H9 (cell line): ENCODE data around the gene RAD21L1. TPM values are rescaled to one million over a fixed set of nuclear protein-coding genes. Genes with fewer than 3 reads are reported as not detected.

ENCODE experiments used
- DNase-seq: peaks from one replicate; pipeline ENCODE4 v3.0.0-alpha.2; 2017
- H2AFZ ChIP-seq: one replicate; pipeline ENCODE4 v1.6.1; 2013; ENCODE audit warnings: mild to moderate bottlenecking, low read length, control low read depth, moderate library complexity
- H2AK5ac ChIP-seq: 2 replicates; pipeline ENCODE4 v1.6.1; 2013; ENCODE audit warnings: low read length, control low read depth, mixed read lengths; ENCODE audit not compliant: insufficient read length
- H2BK120ac ChIP-seq: one replicate; pipeline ENCODE4 v1.6.1; 2013; ENCODE audit warnings: low read depth, mild to moderate bottlenecking, low read length, control low read depth, inconsistent platforms; ENCODE audit not compliant: poor library complexity, severe bottlenecking
- H2BK12ac ChIP-seq: 2 replicates; pipeline ENCODE4 v1.6.1; 2013; ENCODE audit warnings: low read length, control low read depth, mixed read lengths, low read depth; ENCODE audit not compliant: insufficient read length
- H2BK15ac ChIP-seq: 2 replicates; pipeline ENCODE4 v1.6.1; 2013; ENCODE audit warnings: low read depth, low read length, control low read depth
- H2BK20ac ChIP-seq: one replicate; pipeline ENCODE4 v1.6.1; 2013; ENCODE audit warnings: low read depth, mild to moderate bottlenecking, low read length, control low read depth, inconsistent platforms; ENCODE audit not compliant: poor library complexity, severe bottlenecking
- H2BK5ac ChIP-seq: 2 replicates; pipeline ENCODE4 v1.6.1; 2013; ENCODE audit warnings: low read length, control low read depth, mixed read lengths; ENCODE audit not compliant: insufficient read length
- H3K14ac ChIP-seq: 2 replicates; pipeline ENCODE4 v1.6.1; 2013; ENCODE audit warnings: low read length, control low read depth; ENCODE audit not compliant: insufficient read depth
- H3K18ac ChIP-seq: 2 replicates; pipeline ENCODE4 v1.6.1; 2013; ENCODE audit warnings: low read depth, mild to moderate bottlenecking, mixed read lengths, low read length, control low read depth; ENCODE audit not compliant: insufficient read length
- H3K23ac ChIP-seq: 2 replicates; pipeline ENCODE4 v1.6.1; 2013; ENCODE audit warnings: low read length, control low read depth, mixed read lengths, low read depth; ENCODE audit not compliant: insufficient read length
- H3K23me2 ChIP-seq: 2 replicates; pipeline ENCODE4 v1.6.1; 2013; ENCODE audit warnings: low read depth, mild to moderate bottlenecking, mixed read lengths, low read length, control low read depth; ENCODE audit not compliant: insufficient read length, poor library complexity, severe bottlenecking
- H3K27ac ChIP-seq: 2 replicates; pipeline ENCODE4 v1.5.1; 2013; ENCODE audit warnings: low read length, control low read depth, mixed read lengths, low read depth; ENCODE audit not compliant: insufficient read length
- H3K27me3 ChIP-seq: 2 replicates; pipeline ENCODE4 v1.6.1; 2013; ENCODE audit warnings: low read length, control low read depth, inconsistent platforms; ENCODE audit not compliant: insufficient read depth
- H3K4ac ChIP-seq: 2 replicates; pipeline ENCODE4 v1.6.1; 2013; ENCODE audit warnings: low read depth, mild to moderate bottlenecking, control low read depth, inconsistent platforms, low read length, moderate library complexity
- H3K4me1 ChIP-seq: 2 replicates; pipeline ENCODE4 v1.6.1; 2013; ENCODE audit warnings: low read length, control low read depth, inconsistent platforms; ENCODE audit not compliant: insufficient read depth
- H3K4me2 ChIP-seq: 2 replicates; pipeline ENCODE4 v1.6.1; 2013; ENCODE audit warnings: low read length, control low read depth, mixed read lengths; ENCODE audit not compliant: insufficient read length, insufficient read depth
- H3K56ac ChIP-seq: 2 replicates; pipeline ENCODE4 v1.6.1; 2013; ENCODE audit warnings: low read depth, mild to moderate bottlenecking, mixed read lengths, low read length, control low read depth; ENCODE audit not compliant: insufficient read length
- H3K79me1 ChIP-seq: 2 replicates; pipeline ENCODE4 v1.6.1; 2013; ENCODE audit warnings: low read depth, mild to moderate bottlenecking, moderate library complexity, low read length, control low read depth, inconsistent platforms; ENCODE audit not compliant: insufficient read depth, poor library complexity, severe bottlenecking
- H3K79me2 ChIP-seq: 2 replicates; pipeline ENCODE4 v1.6.1; 2013; ENCODE audit warnings: low read length, control low read depth, inconsistent platforms; ENCODE audit not compliant: insufficient read depth
- H3K9ac ChIP-seq: 2 replicates; pipeline ENCODE4 v1.6.1; 2013; ENCODE audit warnings: low read length, control low read depth, mixed read lengths; ENCODE audit not compliant: insufficient read length; ENCODE audit errors: extremely low read depth
- H3K9me3 ChIP-seq: one replicate; pipeline ENCODE4 v1.6.1; 2013; ENCODE audit warnings: low read depth, low read length, inconsistent platforms; ENCODE audit not compliant: control insufficient read depth
- H3T11ph ChIP-seq: one replicate; pipeline ENCODE4 v1.6.1; 2013; ENCODE audit warnings: mild to moderate bottlenecking, low read length, control low read depth, inconsistent platforms
- H4K20me1 ChIP-seq: one replicate; pipeline ENCODE4 v1.6.1; 2013; ENCODE audit not compliant: control insufficient read depth, insufficient read length, insufficient read depth
- H4K5ac ChIP-seq: 2 replicates; pipeline ENCODE4 v1.6.1; 2013; ENCODE audit warnings: low read depth, mild to moderate bottlenecking, mixed read lengths, low read length, control low read depth; ENCODE audit not compliant: insufficient read length
- H4K8ac ChIP-seq: replicated peaks from 2 replicates; pipeline ENCODE4 v1.6.1; 2013; ENCODE audit warnings: low read length, control low read depth, mixed read lengths, low read depth; ENCODE audit not compliant: insufficient read length
- H4K91ac ChIP-seq: 2 replicates; pipeline ENCODE4 v1.6.1; 2013; ENCODE audit warnings: low read depth, mild to moderate bottlenecking, moderate library complexity, mixed read lengths, low read length, control low read depth; ENCODE audit not compliant: insufficient read length
- H3K27ac Mint-ChIP-seq, 3 experiments: 2 replicates in 2 of 3; 3 replicates in 1 of 3; pipeline ENCODE4 v1.8.0; 2020 to 2021; ENCODE audit warnings: mixed read lengths in 3 of 3, mild to moderate bottlenecking in 1 of 3, moderate library complexity in 1 of 3
- H3K27me3 Mint-ChIP-seq: 2 replicates; pipeline ENCODE4 v1.8.0; 2021; ENCODE audit warnings: low read depth, mild to moderate bottlenecking, moderate library complexity, mixed read lengths
- H3K36me3 Mint-ChIP-seq, 3 experiments: 2 replicates in 2 of 3; 3 replicates in 1 of 3; pipeline ENCODE4 v1.8.0; 2020 to 2021; ENCODE audit warnings: low read depth in 3 of 3, mixed read lengths in 3 of 3; ENCODE audit not compliant: insufficient read depth in 1 of 3
- H3K4me1 Mint-ChIP-seq, 2 experiments: 2 replicates each; pipeline ENCODE4 v1.8.0; 2020; ENCODE audit warnings: mixed read lengths in 2 of 2
- H3K4me3 Mint-ChIP-seq, 2 experiments: 2 replicates in 1 of 2; 3 replicates in 1 of 2; pipeline ENCODE4 v1.8.0; 2020 to 2021; ENCODE audit warnings: mild to moderate bottlenecking in 2 of 2, mixed read lengths in 2 of 2, moderate library complexity in 1 of 2
- H3K9me3 Mint-ChIP-seq, 2 experiments: 2 replicates in 1 of 2; 3 replicates in 1 of 2; pipeline ENCODE4 v1.8.0; 2020; ENCODE audit warnings: mild to moderate bottlenecking in 2 of 2, mixed read lengths in 2 of 2, moderate library complexity in 1 of 2
- WGBS: extraction: QIAGEN DNeasy Blood & Tissue Kit; methylation state at CpG from one replicate; pipeline ENCODE4 v1.1.7; 2013; ENCODE audit warnings: missing lambda C conversion rate, low lambda C conversion rate, mixed read lengths; ENCODE audit not compliant: insufficient read length; ENCODE audit errors: extremely low coverage; 5-methylcytosine and 5-hydroxymethylcytosine counted together
- total RNA-seq: library from RNA; stranded (reverse); gene quantifications from 2 replicates; pipeline ENCODE4 v1.2.1, GENCODE V29; 2021
- TF ChIP-seq, protein P1 (sequence below): fragments of 200-600 bp; sonication (generic); conservative IDR thresholded peaks from 3 replicates; pipeline ENCODE4 v1.8.0; 2021; ENCODE audit warnings: antibody characterized with exemption, mild to moderate bottlenecking

The RAD21L1 gene
- total RNA-seq, 1 experiment from 2014 or later = not detected

- Histone ChIP-seq H2BK15ac (no peak overlapping the region), H4K20me1 (no peaks in the 10 kb centered on the region), H3K9ac (no peak overlapping the region), H4K5ac (no peak overlapping the region), H2AFZ (no peak overlapping the region), H3K23me2 (no peaks in the 10 kb centered on the region), H3K27ac (no peak overlapping the region), H3T11ph (no peak overlapping the region), H2BK120ac (no peak overlapping the region), H3K4ac (no peak overlapping the region), H3K9me3 (no peaks in the 10 kb centered on the region), H2AK5ac (no peak overlapping the region), H4K91ac (no peak overlapping the region), H3K18ac (no peak overlapping the region), H2BK12ac (no peak overlapping the region), H3K27me3 (no peaks in the 10 kb centered on the region), H3K14ac (no peak overlapping the region), H3K79me1 (no peaks in the 10 kb centered on the region), H2BK5ac (no peak overlapping the region), H3K79me2 (no peaks in the 10 kb centered on the region), H3K56ac (peak overlapping the region; percentile 34), H3K4me1 (no peaks in the 10 kb centered on the region), H2BK20ac (no peak overlapping the region), H3K4me2 (no peak overlapping the region), H3K23ac (no peak overlapping the region), H4K8ac (no peak overlapping the region)
- Mint-ChIP-seq H3K4me3 (no peak overlapping the region), H3K36me3 (no peaks in the 10 kb centered on the region), H3K27ac (no peak overlapping the region), H3K4me1 (peaks cover 0 to 5% of the 10 kb centered on the region in 2 experiments; a peak in 1 of 4 replicates), H3K9me3 (no peaks in the 10 kb centered on the region), H3K27me3 (peaks cover 9% of the 10 kb centered on the region)
- WGBS = no CpG with 5 or more reads among the region's 5 CpGs
- TF ChIP-seq, protein P1, sequence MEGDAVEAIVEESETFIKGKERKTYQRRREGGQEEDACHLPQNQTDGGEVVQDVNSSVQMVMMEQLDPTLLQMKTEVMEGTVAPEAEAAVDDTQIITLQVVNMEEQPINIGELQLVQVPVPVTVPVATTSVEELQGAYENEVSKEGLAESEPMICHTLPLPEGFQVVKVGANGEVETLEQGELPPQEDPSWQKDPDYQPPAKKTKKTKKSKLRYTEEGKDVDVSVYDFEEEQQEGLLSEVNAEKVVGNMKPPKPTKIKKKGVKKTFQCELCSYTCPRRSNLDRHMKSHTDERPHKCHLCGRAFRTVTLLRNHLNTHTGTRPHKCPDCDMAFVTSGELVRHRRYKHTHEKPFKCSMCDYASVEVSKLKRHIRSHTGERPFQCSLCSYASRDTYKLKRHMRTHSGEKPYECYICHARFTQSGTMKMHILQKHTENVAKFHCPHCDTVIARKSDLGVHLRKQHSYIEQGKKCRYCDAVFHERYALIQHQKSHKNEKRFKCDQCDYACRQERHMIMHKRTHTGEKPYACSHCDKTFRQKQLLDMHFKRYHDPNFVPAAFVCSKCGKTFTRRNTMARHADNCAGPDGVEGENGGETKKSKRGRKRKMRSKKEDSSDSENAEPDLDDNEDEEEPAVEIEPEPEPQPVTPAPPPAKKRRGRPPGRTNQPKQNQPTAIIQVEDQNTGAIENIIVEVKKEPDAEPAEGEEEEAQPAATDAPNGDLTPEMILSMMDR = no peak
- no peak for DNase-seq
These were observed 65.4 kb downstream of the RAD21L1 start for GRCh38 chr20:1291191-1291741.
